ENCODE data around the gene DDX24.
"Not testable (repeated sequence)": the region's sequence is repeated elsewhere in the genome, so short reads cannot be mapped to it uniquely, and the experiment has no call there.

The DDX24 gene

DNA sequence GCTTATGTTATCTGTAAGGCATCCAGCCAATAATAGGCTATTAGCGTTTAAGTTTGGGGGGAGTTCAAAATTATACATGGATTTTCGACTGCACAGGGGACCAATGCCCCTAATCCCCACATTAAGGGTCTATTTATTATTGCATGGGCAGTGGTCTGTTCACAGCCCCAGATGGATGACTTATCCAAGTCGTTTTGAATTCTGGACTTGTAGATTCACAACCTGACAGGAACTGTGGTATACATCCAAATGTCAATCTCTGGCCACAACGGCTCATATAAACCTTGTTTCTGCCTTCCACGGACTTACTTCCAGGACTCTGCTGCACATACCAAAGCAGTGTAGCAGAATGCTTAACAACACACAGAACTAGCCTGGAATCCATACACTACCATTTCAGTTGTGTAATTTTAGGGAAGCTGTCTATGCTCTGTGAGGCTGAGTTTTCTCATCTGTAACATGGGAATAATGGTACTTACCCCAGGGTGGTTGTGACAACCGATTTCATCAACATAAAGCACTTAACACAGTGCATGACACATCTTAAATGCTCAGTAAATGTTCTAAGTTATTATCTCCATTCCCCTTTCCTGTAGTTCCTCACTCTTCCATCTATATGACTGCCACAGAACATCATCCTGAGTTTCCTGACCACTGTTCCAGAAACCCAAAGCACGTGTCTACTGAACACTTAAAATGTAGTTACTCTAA lies 3.7 kb downstream of the DDX24 start:
- DNase-seq = no peak

DNA sequence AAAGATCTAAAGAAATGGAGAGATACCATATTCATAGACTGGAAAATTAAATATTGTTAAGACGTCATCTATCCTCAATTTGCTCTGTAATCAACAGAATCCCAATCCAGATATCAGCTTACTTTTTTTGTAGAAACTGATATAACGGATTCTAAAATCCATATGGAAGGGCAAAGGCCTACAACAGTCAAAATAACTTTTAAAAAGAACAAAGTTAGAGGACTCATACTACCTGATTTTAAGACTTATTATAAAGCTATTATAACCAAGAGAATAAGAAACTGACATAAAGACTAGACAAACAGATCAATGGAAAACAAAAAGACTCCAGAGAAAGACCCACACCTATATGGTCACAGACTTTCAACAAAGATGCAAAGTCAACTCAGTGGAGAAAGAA lies 6.0 kb downstream of the DDX24 start:
- no peak for DNase-seq

DNA sequence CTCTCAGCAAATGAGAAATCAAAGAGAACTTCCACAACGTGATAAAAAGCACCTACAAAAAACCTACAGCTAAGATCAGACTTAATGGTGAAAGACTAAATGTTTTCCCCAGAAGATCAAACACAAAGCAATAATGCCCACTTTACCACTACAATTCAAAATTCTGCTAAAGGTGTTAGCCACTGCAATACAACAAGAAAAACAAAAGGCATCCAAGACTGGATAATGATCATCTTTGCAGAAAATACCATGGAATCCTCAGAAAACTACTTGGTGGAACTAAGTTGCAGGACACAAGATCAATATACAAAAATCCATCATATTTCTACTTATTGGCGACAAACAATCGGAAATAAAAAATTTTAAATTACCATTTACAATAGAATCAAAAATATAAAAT lies 6.5 kb downstream of the DDX24 start:
- no peak for DNase-seq

DNA sequence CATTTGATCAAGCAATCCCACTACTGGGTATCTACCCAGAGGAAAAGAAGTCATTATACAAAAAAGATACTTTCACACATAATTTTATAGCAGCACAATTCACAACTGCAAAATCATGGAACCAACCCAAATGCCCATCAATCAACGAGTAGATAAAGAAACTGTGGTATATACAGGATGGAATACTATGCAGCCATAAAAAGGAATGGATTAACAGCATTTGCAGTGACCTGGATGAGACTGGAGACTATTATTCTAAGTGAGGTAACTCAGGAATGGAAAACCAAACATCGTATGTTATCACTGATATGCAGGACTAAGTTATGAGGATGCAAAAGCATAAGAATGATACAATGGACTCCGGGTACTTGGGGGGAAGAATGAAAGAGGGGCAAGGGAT lies 8.9 kb downstream of the DDX24 start:
- not testable (repeated sequence) for DNase-seq

DNA sequence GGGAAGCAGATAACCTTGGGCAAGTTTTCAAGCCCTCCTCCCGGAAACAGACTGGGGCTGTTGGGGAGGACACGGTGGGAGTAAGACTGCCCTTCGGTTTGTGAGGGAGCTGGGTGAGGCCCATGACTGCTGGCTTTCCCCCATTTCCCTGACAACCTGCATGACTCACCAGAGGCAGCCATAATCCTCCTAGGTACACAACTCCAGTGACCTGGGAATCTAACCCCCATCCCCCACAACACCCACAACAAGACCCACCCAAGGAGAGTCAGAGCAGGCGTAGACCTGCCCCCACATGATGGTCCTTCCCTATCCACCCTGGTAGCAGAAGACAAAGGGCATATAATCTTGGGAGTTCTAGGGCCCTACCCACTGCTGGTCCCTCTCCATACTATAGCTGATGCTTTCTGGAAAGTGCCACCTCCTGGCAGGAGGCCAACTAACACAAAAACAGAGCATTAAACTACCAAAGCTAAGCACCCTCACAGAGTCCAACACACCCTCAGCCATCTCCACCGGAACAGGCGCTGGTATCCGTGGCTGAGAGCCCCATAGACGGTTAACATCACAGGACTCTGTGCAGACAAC lies 14.8 kb downstream of the DDX24 start:
- DNase-seq = no peak

DNA sequence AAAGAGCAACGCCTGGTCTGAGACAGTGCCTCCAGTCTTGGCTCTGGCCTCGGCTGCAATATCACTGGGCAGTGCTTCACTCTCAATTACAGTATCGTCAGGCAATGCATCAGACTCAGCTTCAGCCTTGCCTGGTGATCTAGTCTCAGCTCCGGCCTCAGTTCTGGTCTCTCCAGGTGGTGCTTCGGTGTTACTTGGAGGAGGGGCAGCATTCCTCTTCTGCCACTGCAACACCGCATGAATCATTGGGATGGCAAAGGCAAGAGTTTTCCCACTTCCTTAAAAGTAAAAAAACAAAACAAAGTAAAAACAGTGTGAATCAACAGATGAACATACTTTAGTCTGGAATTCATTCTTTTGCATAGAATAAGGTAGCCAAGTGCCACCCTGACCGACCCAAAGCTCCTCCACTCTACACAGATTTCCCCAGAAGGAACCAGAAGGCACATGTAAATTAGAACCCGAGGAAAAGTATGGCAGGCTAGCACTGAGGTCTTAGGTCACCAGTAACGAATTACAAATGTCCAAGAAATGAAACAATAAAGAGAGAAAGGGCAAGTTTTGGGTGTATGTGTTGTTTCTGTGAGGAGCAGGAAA lies 18.6 kb downstream of the DDX24 start:
- DNase-seq = no peak

DNA sequence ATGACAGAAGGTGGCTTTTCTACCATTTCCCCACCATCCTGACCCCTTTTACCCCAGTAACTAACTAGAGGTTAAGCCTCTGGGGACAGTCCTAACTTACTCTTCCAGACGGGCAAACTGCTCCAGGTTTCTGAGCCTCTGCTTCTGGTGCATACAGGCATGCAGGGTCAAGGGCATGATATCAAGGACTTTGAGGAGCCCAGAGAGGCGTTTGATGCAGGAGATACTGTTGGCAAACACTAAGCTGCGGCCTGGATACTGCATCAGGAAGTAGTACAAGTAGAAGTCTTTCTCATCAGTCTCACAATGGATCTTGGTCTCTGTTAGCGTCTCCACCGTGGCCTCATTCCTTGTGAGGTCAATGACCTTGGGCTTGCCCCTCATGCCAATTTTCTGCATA lies 21.0 kb downstream of the DDX24 start:
- DNase-seq = no peak

DNA sequence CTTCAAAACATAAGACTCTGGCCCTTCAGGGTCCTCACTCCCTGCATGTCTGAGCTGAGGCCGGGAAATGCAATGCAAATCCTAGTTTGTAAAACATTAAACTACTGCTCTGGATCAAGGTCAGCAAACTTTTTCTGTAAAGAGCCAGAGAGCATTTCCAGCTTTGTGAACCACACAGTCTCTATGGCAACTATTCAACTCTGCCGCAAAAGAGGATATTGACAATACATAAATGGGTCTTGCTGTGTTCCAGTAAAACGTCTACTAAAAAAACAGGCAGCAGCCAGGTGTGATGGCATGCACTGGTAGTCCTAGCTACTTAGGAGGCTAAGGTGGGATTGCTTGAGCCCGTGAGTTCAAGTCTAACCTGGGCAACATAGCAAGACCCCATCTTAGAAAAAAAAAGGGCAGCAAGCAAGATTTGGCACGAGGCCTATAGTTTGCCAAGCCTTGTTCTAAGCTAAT lies 22.3 kb downstream of the DDX24 start:
- DNase-seq = no peak

DNA sequence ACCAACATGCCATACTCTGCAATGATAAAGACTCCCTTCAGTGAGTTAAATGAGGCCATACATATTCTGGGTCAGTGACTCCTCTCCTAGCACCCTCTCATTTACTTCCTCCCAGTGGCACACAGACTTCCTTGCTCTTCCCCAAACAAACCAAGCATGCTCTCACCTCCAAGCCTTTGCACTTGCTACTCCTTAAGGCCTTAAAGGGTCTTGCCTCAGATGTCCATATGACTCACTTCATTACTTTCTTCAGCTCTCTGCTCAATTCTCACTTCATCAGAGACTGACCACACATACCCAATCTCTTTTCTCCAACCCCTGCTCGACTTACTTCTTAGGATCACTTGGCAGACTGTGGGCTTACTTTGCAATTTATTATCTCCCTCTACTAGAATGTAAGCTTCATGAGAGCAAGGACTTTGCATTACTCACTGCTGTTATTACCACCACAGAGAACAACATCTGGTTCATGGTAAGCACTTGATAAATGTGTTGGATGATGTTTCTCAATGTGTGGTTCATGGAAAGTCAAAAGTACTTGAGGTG lies 22.8 kb downstream of the DDX24 start:
- no peak for DNase-seq

DNA sequence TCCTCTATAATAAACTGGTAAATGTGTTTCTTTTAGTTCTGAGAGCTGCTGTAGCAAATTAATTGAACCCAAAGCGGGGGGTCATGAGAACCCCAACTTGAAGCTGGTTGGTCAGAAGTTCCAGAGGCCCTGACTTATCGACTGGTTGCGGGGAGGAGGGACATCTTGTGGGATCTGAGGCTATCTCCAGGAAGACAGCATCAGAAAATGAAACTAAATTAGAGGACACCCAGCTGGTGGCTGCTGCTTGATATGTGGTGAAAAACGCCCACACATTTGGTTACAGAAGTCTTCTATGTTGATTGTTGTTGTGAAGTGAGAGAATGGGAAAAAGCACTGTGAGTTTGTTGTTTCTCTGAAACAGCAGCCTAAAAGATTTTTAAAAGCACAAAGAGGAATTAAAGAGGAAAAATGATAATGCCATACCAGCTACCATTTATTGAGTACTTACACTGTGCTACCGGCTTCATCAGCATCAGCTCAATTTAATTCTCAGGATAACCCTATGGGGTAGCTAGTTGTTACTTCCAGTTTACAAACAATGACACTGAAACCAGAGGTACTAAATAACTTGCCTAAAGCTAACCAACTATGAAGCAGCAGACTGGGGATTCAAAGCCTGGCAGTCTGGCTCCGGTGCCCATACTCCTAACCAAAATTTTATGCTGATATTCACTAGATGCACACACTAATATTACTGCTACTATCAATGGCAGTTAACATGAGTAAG lies 24.3 kb downstream of the DDX24 start:
- peak; percentile 39 for DNase-seq

DNA sequence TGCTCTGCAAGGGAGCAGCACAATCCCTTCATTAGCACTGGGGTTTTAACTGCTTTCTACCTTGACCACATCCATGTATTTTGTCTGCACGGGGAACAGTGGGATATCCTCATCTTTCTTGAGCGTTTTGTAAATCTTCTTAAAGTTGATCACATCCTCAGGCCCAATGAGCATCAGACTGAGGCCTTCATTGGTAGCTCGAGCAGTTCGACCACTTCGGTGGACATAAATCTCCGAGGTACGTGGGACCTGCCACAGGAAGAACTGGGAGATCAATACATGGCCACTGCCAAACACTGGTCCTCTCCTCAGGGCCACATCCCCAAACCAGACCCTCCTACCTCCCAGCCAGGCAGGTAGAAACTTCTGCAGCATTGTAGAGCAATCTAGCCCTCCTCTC lies 26.1 kb downstream of the DDX24 start:
- no peak for DNase-seq

DNA sequence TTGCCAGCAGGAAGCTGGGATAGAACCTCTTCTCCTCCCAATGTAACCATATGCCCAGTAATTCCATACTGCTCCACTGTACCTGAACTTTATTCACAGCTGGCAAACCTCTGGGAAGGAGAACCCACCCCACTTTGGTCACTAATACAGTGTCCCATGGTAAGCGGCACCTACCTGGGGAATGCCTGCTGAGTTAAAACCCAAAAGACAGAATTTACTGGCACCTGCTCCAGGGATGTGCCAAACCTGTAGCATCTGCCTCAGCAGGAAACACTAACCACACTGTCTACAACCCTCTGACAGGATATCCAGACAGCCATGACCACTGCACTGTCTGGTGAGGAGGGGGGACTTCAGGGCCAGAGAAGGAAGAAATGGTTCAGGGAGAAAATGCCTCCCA lies 26.6 kb downstream of the DDX24 start:
- DNase-seq = no peak

DNA sequence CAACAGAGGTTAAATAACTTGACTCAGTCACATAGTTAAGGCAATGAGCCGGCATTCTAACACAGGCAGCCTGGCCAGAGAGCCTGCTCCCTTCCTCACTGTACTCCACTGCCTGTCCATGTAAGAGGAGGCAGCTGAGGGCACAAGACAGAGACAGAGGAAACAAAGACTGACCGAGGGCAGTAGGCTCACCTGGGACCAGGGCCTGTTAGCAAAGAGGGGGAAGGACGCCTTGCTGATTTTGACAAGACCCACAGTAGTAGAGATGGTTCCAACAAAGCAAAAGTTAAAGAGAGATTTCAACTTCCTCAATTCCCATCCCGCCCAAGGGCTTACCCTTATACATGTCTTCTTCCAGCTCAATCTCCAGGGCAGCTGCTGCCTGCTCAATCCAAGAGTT lies 28.3 kb downstream of the DDX24 start:
- no peak for DNase-seq

DNA sequence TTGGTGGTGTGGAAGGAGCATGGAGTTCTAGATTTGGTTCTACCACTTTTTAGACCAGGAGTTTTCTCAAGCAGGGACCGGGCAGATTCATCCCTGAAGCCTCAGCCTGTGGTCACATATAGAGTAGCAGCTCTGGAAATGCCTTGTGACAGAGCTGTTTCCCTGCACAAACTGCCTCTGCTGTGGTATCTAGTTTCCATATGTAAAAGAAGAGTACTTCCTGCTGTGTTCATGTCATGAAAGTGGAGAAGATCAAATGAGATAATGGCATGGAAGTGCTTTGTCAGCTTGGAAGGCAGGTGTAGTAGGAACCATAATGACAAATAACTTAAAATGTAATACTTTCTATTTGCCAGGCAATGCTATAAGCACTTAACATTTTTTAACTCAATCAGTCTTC lies 28.8 kb downstream of the DDX24 start:
- no peak for DNase-seq

DNA sequence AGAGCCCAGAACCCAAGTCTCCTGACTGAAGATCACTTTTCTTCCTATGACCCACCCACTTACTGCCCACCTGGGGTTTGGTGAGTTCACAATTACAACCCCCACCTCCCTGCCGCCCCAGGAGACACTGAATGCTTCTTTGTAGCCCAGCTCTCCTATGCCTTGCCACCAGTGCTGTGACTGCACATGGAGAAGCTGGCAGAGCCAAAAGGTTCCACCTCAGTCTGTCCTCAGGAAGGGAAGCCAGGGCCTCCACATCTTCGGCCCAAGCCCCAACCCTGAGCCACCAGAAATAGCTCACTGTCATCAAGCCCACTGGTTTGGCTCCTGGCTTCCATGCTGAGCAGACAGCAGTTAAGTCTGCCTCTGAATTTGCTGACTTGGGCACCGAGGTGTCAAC lies 29.2 kb downstream of the DDX24 start:
- no peak for DNase-seq

DNA sequence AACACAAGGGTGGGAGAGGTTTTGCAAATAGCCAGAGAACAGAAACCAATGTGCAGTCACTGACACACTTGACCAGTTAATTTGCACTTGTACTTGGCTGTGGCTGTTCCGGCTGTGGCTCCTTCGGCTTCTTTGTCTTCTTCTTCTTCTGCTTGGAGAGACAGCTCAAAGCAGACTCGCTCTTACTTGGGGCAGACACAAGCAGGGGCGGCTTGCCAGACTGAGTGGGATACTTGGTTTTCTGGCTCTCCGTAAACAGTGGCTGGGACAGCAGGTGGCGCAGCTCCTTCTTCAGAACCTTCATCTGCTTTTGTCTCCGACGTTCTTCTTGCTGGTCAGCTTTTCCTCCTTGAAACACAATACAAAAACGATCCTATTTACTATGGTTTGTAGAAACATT lies 29.9 kb downstream of the DDX24 start:
- no peak for DNase-seq

DNA sequence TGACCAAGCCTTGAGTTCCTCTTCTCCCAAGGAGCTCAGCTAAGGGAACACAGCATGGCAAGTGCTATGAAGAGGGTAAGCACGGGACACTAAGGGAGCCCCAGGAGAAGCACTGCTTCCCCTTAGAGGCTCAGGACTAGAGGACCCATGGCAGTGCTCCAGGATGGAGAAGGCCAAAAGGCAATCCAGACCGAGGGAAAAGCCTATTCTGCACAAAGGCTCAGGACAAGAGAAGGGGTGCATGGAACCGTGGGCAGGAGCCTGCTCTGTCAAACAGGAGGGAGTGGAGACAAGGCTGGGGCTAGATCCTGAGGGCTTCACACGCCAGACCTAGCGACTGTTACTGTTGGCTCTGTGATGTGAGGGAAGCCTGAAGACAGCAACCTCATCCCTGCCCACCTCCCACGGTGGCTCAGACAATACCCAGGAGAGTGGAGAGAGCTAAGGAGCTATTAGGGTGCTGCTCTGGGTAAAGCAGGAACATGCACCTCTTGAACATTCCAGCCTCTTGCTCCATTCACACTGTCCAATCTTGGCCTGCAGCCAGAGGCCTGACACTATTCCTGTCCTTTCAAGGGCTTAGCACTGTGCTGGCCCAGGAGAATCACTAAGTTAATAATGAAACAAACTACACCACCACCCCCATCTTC lies 30.6 kb downstream of the DDX24 start:
- no peak for DNase-seq

DNA sequence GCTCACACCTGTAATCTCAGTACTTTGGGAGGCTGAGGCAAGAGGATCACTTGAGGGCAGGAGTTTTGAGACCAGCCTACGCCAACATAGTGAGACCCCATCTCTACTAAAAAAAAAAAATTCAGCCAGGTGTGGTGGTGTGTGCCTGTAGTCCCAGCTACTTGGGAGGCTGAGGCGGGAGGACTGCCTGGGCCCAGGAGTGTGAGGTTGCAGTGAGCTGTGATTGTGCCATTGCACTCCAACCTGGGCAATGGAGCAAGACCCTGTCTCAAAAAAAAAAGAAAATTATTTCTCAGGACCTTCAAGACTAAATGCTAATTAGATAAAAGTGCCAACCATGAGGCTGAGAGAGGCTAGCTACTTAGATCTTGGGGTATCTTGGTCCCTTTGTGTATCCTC lies 31.4 kb downstream of the DDX24 start:
- DNase-seq = no peak

DNA sequence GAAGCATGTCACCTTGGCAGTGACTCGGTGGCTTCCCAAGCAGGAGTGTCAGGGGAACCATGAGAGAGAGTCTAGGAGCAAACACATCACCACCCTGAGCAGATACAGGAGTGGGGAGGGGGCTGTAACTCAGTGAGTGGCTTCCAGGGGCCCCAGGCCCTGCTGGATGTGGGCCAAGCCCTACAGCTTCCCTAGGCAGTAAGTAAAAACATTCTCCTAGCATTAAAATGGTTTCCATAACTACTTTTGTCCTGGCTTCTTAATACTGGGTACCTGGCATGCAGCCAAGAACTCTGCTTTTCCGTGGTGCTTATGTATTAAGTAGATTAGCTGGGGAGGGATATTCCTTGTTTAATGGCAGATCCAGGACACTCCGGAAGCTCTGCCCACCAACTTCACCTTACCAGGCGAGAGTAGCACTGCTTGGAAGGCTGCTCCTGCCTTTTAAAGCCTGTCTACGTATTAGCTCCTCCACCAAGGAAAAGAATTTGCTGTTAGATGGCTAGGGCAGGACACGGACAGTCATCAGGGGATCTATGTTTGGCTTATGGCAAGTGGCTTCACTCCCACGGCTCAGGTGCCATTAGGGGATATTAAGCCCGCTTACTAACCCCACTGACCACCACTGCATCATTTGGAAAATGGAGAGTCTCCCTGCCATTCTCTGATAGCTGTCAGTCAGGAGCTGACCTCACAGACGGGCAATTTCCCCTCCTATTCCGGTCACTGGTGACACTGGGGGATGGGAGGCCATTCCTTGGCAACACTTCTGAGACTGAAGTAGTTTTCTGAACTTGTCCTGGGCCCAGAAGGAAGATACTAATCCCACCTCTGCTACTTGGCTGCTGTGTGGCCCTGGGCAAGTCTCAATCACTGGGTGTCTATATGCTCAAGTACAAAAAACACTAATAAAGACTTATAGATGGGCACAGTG lies 32.0 kb downstream of the DDX24 start:
- no peak for DNase-seq

DNA sequence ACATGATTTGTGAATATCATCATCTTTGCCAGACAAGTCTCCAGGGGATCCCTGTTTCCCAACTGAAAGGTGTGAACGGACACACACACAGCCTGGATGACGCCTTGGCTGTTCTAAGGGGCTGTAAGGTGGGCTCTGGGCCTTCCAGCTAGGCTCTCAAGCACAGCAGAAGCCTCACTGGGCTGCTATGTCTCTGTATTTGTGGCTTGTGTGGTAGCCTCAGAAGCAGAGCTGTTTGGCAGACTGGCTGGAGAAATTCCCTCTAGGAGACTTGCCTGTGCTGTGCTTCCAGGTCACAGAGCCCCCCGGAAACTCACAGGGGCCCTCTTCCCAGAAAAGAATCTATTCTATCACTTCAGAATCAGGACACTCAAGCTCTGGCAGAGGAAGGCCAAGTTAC lies 33.4 kb downstream of the DDX24 start:
- DNase-seq = no peak

DNA sequence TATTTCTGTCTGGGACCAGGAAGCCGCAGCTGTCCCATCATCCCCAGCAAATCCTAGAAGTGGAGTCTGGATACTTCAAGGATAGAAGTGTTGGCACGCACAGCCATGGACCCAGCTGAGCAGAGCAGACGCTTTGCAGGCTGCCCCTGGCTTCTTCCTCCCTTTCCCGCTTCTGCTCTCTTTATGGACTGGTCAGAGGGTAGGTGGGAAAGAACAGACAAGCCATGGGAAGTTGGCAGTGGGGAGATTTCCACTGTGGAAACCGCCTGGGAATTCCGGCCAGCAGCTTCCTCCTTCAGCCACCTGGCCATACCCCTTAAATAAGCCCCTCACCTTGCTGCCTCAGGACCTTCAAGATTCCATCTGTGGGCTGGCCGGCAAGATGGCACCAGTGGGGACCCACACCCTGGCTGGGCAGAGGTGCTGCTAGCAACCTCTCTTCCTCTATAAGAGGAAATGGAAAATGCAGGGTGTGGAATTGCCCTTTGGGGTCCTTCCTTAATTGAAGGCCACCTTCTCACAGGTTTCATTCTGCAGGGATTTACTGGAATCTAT lies 34.2 kb downstream of the DDX24 start:
- DNase-seq = no peak

Data from stimulated activated CD4-positive, alpha-beta T cell treated with anti-CD3 and anti-CD28 coated beads, Interleukin-15, amount 100 ng/mL, for 24 hours (primary cell).